NK-92 (cell line): ENCODE measurements around the gene PRPF39.
"Not testable (repeated sequence)": the region's sequence is repeated elsewhere in the genome, so short reads cannot be mapped to it uniquely, and the experiment has no call there.

Source experiments
- DNase-seq: peaks from one replicate; lab custom pipeline; 2025; ENCODE audit not compliant: unreplicated experiment; lab: John Stamatoyannopoulos, UW

The PRPF39 gene

GRCh38 chr14:45081096-45081495 is 2.8 kb upstream of the PRPF39 start:
- not testable (repeated sequence) for DNase-seq

- no peak for DNase-seq
Observed at GRCh38 chr14:45082420-45082819, 1.5 kb upstream of the PRPF39 start.

GRCh38 chr14:45083617-45083975 is 320 bp upstream of the PRPF39 start:
- no peak for DNase-seq

GRCh38 chr14:45084946-45085346 is 1.0 kb downstream of the PRPF39 start:
- DNase-seq: no peak

- no peak for DNase-seq
Observed at GRCh38 chr14:45089813-45090212, 5.9 kb downstream of the PRPF39 start.

GRCh38 chr14:45091710-45092109 is 7.8 kb downstream of the PRPF39 start:
- no peak for DNase-seq

- no peak for DNase-seq
Observed at GRCh38 chr14:45094275-45094674, 10.4 kb downstream of the PRPF39 start.

- DNase-seq: no peak
Observed at GRCh38 chr14:45095143-45095542, 11.2 kb downstream of the PRPF39 start.

GRCh38 chr14:45096218-45096617 is 12.3 kb downstream of the PRPF39 start:
- DNase-seq: no peak

- DNase-seq: no peak
Observed at GRCh38 chr14:45103806-45104205, 19.9 kb downstream of the PRPF39 start.

- DNase-seq: no peak
Observed at GRCh38 chr14:45104561-45104960, 20.6 kb downstream of the PRPF39 start.

- DNase-seq: no peak
Observed at GRCh38 chr14:45112896-45113781, 29.2 kb downstream of the PRPF39 start.

GRCh38 chr14:45114327-45114726 is 30.4 kb downstream of the PRPF39 start:
- no peak for DNase-seq

- no peak for DNase-seq
Observed at GRCh38 chr14:45118594-45118993, 34.7 kb downstream of the PRPF39 start.

GRCh38 chr14:45120096-45120495 is 36.2 kb downstream of the PRPF39 start:
- no peak for DNase-seq

- no peak for DNase-seq
Observed at GRCh38 chr14:45123271-45123670, 39.4 kb downstream of the PRPF39 start.

GRCh38 chr14:45125754-45126153 is 41.8 kb downstream of the PRPF39 start:
- no peak for DNase-seq

- DNase-seq: no peak
Observed at GRCh38 chr14:45128963-45129629, 45.2 kb downstream of the PRPF39 start.

- DNase-seq: no peak
Observed at GRCh38 chr14:45133683-45134050, 49.8 kb downstream of the PRPF39 start.

- peak; percentile 79 for DNase-seq
Observed at GRCh38 chr14:45134051-45134958, 50.4 kb downstream of the PRPF39 start, which contains the start of gene FKBP3. Gene FKBP3, minus strand, starts transcription at chr14:45134481. Its CDS starts 25 bp downstream, at chr14:45134456.

- no peak for DNase-seq
Observed at GRCh38 chr14:45135156-45135555, 51.2 kb downstream of the PRPF39 start.
